ENCODE data around the gene TRAPPC10.

GRCh38 chr21:44035244-44035643 lies 23.1 kb downstream of the TRAPPC10 start:
- no peak for TF ChIP-seq POLR2A (IDR thresholded peaks at IDR 0.05; ENCODE audit: low read length)
- no peak for TF ChIP-seq GATA1 (IDR thresholded peaks at IDR 0.05; ENCODE audit: low read depth, low read length)

All from erythroblast (primary cell).